GM13976 (cell line): Measurements from ENCODE around the gene ISX.

Experiments
- DNase-seq: peaks from one replicate; pipeline ENCODE4 v3.0.0; 2012; ENCODE audit warnings: low spot score
- in situ Hi-C: fragments of 300-500 bp; cut with MboI; formaldehyde crosslinking; loops from one replicate; pipeline ENCODE4 v1.12.0; 2022; ENCODE audit warnings: low sequenced_read_pairs, mixed read lengths, inconsistent platforms; ENCODE audit not compliant: unreplicated experiment
- TF ChIP-seq, protein P1 (sequence below): IDR thresholded peaks from 2 replicates; pipeline ENCODE4 v1.5.1; 2012; ENCODE audit warnings: borderline replicate concordance, mild to moderate bottlenecking; ENCODE audit not compliant: insufficient read depth; ENCODE audit errors: extremely low read depth, missing control alignments, control extremely low read depth

Gene ISX

DNA sequence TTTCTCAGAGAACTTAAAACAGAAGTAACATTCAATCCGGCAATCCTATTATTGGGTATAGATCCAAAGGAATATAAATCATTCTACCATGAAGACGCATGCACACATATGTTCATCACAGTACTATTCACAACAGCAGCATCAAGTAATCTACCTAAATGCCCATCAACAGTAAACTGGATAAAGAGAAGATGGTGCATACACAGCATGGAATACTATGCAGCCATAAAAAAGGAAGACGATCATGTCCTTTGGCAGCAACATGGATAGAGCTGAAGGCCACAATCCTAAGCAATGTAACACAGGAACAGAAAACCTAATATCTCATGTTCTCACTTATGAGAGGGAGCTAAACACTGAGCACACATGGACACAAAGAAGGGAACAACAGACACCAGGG is 6.3 kb upstream of the ISX start:
- no peak for DNase-seq
- in situ Hi-C loops, result no loop called here
- TF ChIP-seq, protein P1, sequence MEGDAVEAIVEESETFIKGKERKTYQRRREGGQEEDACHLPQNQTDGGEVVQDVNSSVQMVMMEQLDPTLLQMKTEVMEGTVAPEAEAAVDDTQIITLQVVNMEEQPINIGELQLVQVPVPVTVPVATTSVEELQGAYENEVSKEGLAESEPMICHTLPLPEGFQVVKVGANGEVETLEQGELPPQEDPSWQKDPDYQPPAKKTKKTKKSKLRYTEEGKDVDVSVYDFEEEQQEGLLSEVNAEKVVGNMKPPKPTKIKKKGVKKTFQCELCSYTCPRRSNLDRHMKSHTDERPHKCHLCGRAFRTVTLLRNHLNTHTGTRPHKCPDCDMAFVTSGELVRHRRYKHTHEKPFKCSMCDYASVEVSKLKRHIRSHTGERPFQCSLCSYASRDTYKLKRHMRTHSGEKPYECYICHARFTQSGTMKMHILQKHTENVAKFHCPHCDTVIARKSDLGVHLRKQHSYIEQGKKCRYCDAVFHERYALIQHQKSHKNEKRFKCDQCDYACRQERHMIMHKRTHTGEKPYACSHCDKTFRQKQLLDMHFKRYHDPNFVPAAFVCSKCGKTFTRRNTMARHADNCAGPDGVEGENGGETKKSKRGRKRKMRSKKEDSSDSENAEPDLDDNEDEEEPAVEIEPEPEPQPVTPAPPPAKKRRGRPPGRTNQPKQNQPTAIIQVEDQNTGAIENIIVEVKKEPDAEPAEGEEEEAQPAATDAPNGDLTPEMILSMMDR, result no peak

DNA sequence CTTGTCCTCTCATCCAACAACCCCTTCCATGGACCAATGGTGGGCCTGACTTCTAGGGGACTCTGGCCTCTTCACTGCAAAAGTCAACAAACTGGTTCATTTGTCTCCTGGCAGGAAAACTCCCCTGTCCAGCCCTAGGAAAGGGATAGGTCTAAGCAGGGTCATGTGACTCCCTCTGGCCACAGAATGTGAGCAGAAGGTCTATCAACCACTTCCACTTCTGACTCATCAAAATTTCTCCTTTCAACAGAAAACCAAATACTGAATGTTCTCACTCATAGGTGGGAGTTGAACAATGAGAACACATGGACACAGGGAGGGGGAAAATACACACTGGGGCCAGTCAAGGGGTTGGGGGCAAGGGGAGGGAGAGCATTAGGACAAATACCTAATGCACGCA is 1.3 kb upstream of the ISX start:
- peak; percentile 63 for DNase-seq
- TF ChIP-seq, protein P1, result no peak
- in situ Hi-C loops, result no loop called here

DNA sequence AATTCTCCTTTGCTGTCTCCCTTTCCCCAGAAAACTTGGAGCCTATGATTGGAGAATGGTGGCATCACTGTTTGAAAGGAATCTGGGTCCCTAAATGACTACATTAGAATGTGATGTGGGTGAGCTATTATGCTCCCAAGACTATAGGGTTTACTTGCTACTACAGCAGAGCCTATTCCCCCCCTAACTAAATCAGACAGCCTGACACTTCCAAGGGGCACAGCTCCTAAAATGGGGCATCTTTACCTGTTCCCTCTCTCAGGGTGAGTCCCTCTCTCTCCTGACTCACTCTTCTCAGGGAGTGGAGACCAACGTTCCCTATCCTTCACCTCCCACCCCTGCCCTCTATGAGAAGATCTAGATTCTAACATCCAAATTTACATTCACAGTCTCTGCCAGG is 775 bp upstream of the ISX start:
- in situ Hi-C loops, result no loop called here
- DNase-seq, result no peak

DNA sequence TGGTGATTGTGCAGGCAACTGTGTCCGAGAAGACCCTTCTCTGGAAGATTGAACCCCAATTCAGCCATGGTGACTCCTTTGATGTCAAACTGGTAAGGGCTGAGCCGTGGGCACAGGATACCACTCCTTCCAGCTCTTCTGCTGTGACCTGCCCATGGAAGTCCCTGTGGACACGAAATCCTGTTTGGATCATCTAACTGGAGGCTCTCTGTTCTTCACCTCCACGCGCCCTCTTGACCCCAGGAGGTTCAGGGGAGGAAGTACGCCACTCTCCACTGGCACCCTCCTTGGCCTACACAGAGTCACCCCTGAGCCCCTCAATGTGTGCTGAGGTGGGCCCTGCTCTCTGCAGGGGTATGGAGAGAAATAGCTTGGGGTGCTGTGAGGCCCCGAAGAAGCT is 810 bp downstream of the ISX start:
- DNase-seq, result no peak
- in situ Hi-C loops, result no loop called here
- TF ChIP-seq, protein P1, result no peak

More for the DNA sequence above, 775 bp upstream of the ISX start:
- TF ChIP-seq, protein P1, result no peak

DNA sequence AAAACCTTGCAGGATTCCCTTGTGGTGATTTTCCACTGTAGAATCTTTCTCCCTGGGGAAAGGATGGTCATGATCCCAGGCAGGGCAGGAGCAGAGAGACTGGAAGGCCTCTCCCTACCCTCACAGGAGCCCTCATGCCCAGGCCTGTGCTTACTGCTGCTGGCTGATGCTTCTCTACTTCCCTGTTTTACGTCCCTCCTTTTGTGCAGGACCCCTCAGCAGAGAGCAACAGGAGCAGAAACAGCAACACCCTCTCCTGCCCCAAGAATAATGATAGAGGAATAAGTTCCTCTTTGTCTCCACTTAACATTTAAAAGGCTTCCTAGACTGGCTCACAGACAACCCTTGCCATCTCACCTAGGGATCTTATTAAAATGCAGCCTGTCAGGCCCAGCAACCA is 3.6 kb downstream of the ISX start:
- in situ Hi-C loops, result no loop called here
- TF ChIP-seq, protein P1, result no peak
- no peak for DNase-seq

DNA sequence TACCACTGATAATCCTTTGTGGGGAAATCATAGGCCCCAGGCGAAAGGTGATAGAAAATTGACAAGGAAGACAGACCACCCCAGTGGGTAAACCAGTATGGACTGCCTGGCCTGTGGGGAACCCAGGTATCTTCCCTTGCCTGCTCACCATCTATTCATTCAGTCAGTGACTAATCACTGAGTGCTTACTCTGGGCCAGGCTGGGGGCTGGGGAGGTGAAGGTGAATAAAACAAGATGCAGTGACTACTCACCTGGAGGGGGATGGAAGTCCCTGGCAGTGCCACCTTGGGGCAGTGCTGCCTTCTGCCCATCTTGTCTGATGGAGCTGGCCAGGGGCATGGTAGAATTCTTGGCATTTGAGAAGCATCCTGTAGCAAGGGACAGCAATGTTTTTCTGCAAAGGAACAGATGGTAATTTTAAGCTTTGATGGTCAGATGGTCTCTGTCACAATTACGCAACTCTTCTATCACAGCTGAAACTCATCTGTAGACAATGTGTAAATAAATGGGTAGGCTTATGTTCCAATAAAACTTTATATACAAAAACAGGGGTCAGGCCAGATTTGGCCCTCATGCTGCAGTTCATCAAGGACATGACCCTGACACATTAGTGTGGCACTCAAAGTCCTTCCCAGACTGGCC is 4.6 kb downstream of the ISX start:
- in situ Hi-C loops, result no loop called here
- TF ChIP-seq, protein P1, result no peak
- no peak for DNase-seq

DNA sequence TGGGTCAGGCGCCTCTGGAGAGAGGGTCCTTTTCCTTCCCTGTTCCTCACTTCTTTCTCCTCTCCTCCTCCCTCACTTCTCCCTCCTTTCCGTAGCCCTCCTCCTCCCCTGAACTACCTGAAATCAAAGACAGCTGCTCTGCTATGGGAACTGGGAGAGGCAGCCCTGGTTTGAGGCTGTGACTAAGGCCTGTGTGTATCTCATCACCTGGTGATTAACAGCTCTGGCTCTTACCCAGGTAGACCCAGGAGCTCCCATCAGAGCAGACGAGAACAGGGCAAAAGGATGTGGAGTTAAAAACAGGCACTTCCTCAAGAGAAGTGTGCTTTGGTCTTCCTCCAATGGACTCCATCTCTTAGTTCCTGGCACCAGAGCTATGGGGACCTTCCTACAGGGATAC is 5.8 kb downstream of the ISX start:
- TF ChIP-seq, protein P1, result no peak
- in situ Hi-C loops, result no loop called here
- DNase-seq, result no peak
